ENCODE data around the gene ATG5. TPM values are rescaled to one million over a fixed set of nuclear protein-coding genes. Genes with fewer than 3 reads are reported as not detected.

The ATG5 gene
- polyA plus RNA-seq, 3 donors, result 15.0 to 31.4 (median 29.9) TPM

- Histone ChIP-seq H3K27me3 (ENCODE audit: control insufficient read depth in 2 of 2, insufficient read depth in 2 of 2, low read length in 2 of 2) (no peaks in the 10 kb centered on the region), H3K79me2 (ENCODE audit: insufficient read depth, low read length) (peaks cover 4% of the 10 kb centered on the region), H4K20me1 (ENCODE audit: insufficient read depth, low read length) (peaks cover 24% of the 10 kb centered on the region), H3K4me1 (ENCODE audit: control insufficient read depth in 1 of 2, insufficient read depth in 2 of 2, low read length in 2 of 2) (no peaks in the 10 kb centered on the region), H3K4me3 (replicated peaks in 1 of 3; ENCODE audit: low read depth in 2 of 3, low read length in 3 of 3) (no peak overlapping the region), H3K9ac (ENCODE audit: insufficient read depth, low read length, poor library complexity, severe bottlenecking) (no peak overlapping the region), H2AFZ (ENCODE audit: insufficient read depth, low read depth, low read length, poor library complexity, severe bottlenecking) (no peak overlapping the region), H3K9me3 (replicated peaks in 1 of 2; ENCODE audit: control insufficient read depth in 1 of 2, insufficient read depth in 1 of 2, low read length in 2 of 2) (no peaks in the 10 kb centered on the region), H3K27ac (ENCODE audit: low read depth in 1 of 2, low read length in 2 of 2) (no peak overlapping the region), H3K4me2 (replicated peaks; ENCODE audit: extremely low read depth, low read length, poor library complexity, severe bottlenecking) (no peak overlapping the region), H3K36me3 (replicated peaks in 1 of 2; ENCODE audit: control insufficient read depth in 1 of 2, insufficient read depth in 2 of 2, low read length in 2 of 2) (no peaks in the 10 kb centered on the region)
- TF ChIP-seq CTCF (IDR thresholded peaks at IDR 0.05), result no peak
- Mint-ChIP-seq H3K9me3 (peaks cover 0 to 3% (median 0%) of the 10 kb centered on the region in 7 donors), H3K36me3 (peaks cover 7 to 8% of the 10 kb centered on the region in 2 donors), H3K4me1 (peaks cover 2% of the 10 kb centered on the region), H3K27ac (no peak overlapping the region), H3K27me3 (ENCODE audit: low read depth in 3 of 3) (no peaks in the 10 kb centered on the region), H3K4me3 (no peak overlapping the region)
- DNase-seq, result no peak
- intact Hi-C loops (cut with micrococcal nuclease), result no loop called here
- no CpG with 5 or more reads among the region's 3 CpGs for WGBS (ENCODE audit: insufficient coverage)
Measured at GRCh38 chr6:106255306-106255705, 70.3 kb downstream of the ATG5 start.

GRCh38 chr6:106254636-106255035 is 70.9 kb downstream of the ATG5 start:
- Histone ChIP-seq H3K9me3 (replicated peaks in 1 of 2; ENCODE audit: control insufficient read depth in 1 of 2, insufficient read depth in 1 of 2, low read length in 2 of 2) (no peaks in the 10 kb centered on the region), H3K27me3 (ENCODE audit: control insufficient read depth in 2 of 2, insufficient read depth in 2 of 2, low read length in 2 of 2) (no peaks in the 10 kb centered on the region), H3K4me2 (replicated peaks; ENCODE audit: extremely low read depth, low read length, poor library complexity, severe bottlenecking) (no peak overlapping the region), H3K4me1 (ENCODE audit: control insufficient read depth in 1 of 2, insufficient read depth in 2 of 2, low read length in 2 of 2) (no peaks in the 10 kb centered on the region), H2AFZ (ENCODE audit: insufficient read depth, low read depth, low read length, poor library complexity, severe bottlenecking) (no peak overlapping the region), H3K36me3 (replicated peaks in 1 of 2; ENCODE audit: control insufficient read depth in 1 of 2, insufficient read depth in 2 of 2, low read length in 2 of 2) (no peaks in the 10 kb centered on the region), H3K79me2 (ENCODE audit: insufficient read depth, low read length) (peaks cover 4% of the 10 kb centered on the region), H4K20me1 (ENCODE audit: insufficient read depth, low read length) (peaks cover 24% of the 10 kb centered on the region), H3K4me3 (replicated peaks in 1 of 3; ENCODE audit: low read depth in 2 of 3, low read length in 3 of 3) (no peak overlapping the region), H3K27ac (ENCODE audit: low read depth in 1 of 2, low read length in 2 of 2) (no peak overlapping the region), H3K9ac (ENCODE audit: insufficient read depth, low read length, poor library complexity, severe bottlenecking) (no peak overlapping the region)
- Mint-ChIP-seq H3K4me3 (no peak overlapping the region), H3K27me3 (ENCODE audit: low read depth in 3 of 3) (no peaks in the 10 kb centered on the region), H3K27ac (no peak overlapping the region), H3K4me1 (peaks cover 2% of the 10 kb centered on the region), H3K9me3 (no peaks in the 10 kb centered on the region), H3K36me3 (peaks cover 8 to 9% of the 10 kb centered on the region in 2 donors)
- no peak for TF ChIP-seq CTCF (IDR thresholded peaks at IDR 0.05)
- DNase-seq, result no peak
- intact Hi-C loops (cut with micrococcal nuclease), result no loop called here

Data from CD14-positive monocyte (primary cell).